GM19035 (cell line): ENCODE data around the gene HAVCR2.
"Not testable (repeated sequence)": the region's sequence is repeated elsewhere in the genome, so short reads cannot be mapped to it uniquely, and the experiment has no call there.

Experiments
- ATAC-seq: cut with Tn5 transposase; IDR thresholded peaks from one replicate; pipeline ENCODE4 v1.9.1; 2021; ENCODE audit not compliant: unreplicated experiment

The HAVCR2 gene

DNA sequence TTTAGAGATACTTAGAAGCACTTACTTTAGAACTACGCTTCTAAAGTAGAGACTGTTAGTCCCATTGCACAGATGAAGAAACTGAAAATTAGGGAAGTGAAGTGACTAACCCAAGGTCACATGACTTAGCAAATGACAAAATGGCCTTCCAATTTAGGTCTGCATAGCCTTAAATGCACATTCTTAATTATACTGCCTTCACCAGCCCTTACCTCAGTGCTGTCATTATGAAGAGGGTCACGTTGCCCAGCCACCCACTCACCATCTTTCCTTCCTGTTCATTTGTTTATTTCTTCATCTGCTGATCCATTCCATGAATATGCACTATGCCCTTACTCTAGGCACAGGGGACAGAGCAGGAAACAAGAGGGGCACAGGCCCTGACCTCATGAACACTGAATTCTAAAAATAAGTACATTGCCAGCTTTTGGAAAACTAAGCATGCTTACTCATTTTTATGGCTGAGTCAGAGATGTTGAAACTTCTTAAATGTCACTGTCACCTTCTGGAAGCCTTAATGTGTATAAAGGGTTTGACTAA lies 8.6 kb downstream of the HAVCR2 start:
- no peak for ATAC-seq

DNA sequence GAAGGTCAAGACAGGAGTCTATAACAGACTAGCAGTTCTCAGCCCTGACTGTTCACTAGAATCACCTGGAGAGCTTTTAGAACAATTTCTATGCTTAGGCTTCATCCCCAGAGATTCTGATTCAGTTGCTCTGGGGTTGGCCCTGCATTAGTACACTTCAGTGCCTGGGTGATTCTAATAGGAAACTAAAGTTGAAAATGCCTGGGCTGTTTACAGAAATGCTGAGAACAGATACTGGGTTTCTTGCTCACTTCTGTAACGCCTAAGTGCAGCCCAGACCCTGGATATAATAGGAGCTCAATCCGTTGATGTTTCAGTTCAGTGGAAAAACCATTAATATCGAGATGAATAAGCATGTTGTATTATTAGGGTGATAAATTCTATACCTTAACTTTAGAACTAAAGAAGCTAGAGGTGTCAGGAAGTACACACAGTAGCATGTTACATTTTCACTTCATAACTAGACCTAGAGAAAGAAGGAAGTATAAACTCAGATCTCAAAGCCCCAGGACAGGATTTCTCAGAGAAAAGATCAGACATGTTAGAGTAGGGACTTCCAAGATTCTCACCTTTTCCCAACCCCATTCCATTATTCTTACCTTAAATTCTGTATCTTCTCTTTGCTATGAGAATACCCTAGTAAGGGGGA lies 20.4 kb downstream of the HAVCR2 start:
- peak; percentile 70 for ATAC-seq

DNA sequence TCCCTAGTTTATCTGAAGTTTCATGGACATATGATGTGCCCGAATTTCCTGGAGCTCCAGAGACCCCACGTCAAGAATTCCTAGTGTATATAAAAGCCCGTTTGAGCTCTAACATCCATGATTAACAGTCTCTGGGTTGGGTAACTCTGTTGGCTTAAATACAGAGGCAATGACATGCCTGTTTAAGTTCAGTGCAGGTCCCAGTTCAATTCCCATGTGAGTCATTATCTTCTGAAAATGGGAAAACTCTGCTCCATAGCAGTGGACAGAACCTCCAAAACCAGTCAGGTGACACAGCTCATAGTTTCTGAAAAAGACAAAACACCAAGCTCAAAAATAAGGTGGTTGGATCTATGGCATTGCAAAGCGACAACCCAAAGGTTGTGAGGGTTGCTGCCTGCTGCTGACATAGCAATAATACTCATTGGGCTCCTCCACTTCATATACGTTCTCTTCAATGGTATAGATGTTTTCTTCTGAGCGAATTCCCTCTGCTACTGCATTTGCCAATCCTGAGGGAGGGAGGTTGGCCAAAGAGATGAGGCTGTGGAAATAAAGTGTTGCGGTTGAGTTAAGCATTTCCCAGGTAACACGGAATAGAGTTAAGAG lies 22.0 kb downstream of the HAVCR2 start:
- no peak for ATAC-seq

- ATAC-seq, result no peak
Measured at GRCh38 chr5:157085930-157086329, 22.9 kb downstream of the HAVCR2 start.

GRCh38 chr5:157080286-157080685 lies 28.6 kb downstream of the HAVCR2 start:
- ATAC-seq, result no peak

DNA sequence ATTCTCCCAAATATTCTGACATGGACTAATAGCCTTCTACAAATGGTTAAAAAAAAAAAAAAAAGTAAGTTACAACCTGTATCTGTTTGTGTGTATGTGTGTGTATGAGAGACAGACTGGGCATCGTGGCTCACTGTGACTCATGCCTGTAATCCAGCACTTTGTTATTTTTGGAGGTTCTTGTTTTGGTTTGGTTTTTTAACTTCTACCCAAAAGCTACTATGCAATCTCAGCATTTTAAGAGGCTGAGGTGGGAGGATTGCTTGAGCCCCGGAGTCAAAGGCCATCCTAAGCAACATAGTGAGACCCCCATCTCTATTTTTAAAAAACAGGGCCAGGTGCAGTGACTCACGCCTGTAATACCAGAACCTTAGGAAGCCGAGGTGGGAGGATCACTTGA lies 32.3 kb downstream of the HAVCR2 start:
- no peak for ATAC-seq

- ATAC-seq, result no peak
Measured at GRCh38 chr5:157072508-157072907, 36.3 kb downstream of the HAVCR2 start.

DNA sequence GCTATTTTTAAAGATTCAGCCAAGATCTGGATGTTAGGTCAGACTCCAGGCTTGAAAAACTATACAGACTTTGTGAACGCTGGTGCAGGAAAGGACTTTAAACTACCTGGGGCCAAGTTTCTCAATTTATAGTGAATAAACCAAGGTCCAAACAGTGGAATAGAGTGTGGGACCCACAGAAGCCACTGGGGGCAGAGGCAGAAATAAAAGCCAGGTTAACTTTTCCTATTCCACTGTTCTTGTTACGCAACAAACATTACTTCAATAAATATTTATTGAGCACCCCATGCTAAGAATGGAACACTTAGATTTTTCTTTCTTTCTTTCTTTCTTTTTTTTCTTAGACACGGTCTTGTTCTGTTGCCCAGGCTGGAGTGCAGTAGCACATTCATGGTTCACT lies 38.9 kb downstream of the HAVCR2 start:
- ATAC-seq, result no peak

DNA sequence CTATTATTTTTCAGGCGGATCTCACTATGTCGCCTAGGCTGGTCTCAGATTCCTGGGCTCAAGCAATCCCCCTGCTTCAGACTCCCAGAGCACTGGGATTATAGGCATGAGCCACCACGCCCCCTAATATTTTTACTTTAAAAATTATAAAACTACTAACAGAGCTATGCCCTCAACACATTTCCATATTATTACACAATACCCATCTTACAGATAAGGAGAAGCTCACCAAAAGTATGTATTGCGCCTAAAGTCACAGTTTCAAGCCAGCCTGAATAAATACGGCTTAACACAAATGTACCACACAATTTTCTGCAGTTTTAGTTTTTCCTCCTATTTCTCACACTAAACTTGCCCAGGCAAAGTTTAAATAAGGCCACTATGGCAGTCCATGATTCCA lies 40.1 kb downstream of the HAVCR2 start:
- no peak for ATAC-seq

DNA sequence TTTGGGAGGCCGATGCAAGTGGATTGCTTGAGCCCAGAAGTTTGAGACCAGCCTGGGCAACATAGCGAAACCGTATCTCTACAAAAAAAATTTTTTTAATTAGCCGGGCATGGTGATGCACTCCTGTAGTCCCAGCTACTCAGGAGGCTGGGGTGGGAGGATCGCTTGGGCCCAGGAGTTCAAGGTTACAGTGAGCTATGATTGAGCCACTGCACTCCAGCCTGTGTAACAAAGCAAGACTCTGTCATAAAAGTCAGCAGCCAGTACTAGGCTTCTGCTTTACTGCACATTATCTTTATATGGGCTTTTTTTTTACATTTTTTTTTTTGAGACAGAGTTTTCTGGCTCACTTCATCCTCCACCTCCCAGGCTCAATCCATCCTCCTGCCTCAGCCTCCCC lies 40.5 kb downstream of the HAVCR2 start:
- ATAC-seq, result no peak

DNA sequence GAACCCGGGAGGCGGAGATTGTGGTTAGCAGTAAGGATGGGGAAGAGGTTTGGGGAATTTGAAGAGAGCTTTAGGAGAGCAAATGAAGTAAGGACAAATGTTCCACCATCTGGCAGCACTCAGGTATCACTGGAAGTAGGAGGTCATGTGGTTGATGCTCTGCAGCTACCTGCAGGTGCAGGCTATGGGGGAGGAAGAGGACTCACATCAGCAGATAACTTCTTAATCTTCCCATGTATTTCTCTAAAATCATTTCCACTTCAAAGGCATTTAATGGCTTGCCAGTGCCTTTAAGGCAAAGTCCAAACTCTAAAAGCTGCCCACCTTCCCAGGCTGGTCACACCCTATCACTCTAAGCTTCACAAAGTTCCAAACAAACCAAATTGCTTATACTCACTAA lies 41.8 kb downstream of the HAVCR2 start:
- no peak for ATAC-seq

DNA sequence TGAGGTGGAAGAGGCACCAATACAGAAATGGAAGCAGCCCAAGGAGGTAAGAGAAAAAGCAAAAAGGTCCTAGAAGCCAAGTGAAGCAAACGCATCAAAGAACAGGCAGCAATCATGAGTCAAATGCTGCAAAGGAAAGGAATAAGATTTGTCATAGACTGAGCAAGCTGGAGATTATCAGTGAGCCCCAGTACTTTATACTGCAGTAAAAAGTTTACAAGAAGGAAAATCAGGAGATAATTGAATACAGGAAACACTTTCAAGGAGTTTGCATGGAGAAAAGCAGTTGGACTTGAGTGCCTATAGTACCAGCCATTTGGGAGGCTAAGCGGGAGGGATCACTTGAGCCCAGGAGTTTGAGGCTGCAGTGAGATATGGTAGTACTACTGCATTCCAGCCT lies 42.8 kb downstream of the HAVCR2 start:
- no peak for ATAC-seq

- no peak for ATAC-seq
Measured at GRCh38 chr5:157063776-157064430, 44.9 kb downstream of the HAVCR2 start.

DNA sequence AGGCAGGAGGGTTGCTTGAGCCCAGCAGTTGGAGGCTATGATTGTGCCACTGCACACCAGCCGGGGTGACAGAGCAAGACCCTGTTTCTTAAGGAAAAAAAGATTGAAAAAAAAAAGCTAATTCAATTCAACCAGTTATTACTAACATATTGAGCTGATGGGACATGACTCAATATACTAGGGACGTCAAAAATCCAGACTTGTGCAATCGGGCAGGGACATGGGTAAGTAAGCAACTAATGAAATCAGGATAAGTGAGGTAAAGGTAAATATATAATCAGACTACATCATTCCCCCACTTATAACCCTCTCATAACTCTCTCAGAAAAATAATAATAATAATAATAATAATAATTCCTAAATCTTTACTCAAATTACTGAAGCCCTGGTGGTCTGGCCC lies 49.0 kb downstream of the HAVCR2 start:
- no peak for ATAC-seq

DNA sequence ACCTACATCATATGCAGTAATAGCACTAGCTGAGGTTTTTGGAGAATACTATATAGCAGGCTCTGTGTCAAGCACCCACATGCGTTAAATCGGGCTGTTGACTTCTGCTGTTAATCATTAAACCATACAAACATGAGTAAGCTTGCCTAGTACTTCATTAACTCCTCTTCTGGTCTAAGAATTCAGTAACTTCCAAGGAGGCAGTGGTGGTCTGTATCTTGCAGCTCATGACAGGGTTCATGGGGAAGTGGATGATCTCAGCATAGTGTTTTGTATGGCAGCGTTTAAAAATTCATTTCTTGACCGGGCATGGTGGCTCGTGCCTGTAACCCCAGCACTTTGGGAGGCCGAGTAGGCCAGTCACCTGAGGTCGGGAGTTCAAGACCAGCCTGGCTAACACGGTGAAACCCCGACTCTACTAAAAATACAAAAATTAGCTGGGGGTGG lies 49.7 kb downstream of the HAVCR2 start, which contains the start of gene HAVCR1:
HAVCR1 (minus strand) TSS at position 24 of the 447 bp plus-strand sequence. CDS start 1,173 bp downstream, outside the sequence.
- ATAC-seq, result no peak

DNA sequence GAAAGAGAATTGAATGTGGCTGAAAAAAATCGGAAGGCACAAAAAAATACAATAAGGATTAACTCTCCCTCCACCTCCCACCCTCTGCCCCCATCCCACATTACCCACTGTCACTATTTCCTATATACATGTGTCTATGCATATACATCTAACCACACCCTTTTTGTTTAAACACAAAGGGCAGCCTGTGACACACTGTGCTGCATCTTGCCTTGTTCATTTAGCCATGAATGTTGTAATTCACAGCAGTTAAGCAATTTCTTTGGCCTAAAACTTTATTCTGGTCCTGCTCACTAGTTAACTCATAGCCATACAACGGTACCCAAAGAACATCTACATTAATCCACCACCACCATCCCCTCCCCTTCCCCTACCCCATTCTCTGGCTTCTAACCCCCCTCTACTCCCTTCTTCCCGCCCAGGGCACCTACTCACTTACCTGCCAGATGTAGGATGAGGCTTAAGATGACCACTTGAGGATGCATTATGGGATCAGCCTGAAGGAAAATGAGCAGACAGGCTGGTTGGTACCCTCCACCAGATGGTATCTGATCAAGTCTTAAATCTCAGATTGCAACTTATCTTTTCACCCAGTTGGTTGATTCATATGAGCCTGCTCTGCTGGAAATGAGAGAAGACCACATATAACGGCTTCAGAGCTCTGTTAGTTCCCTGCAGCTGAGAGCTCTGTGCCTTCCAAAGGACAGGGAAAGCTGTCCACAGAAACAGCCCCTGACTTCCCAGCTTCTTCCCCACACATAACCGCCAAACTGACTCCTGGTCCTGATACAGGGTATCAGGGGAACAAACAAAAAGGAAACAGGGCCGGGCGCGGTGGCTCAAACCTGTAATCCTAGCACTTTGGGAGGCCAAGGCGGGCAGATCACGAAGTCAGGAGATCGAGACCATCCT lies 51.1 kb downstream of the HAVCR2 start:
- no peak for ATAC-seq

DNA sequence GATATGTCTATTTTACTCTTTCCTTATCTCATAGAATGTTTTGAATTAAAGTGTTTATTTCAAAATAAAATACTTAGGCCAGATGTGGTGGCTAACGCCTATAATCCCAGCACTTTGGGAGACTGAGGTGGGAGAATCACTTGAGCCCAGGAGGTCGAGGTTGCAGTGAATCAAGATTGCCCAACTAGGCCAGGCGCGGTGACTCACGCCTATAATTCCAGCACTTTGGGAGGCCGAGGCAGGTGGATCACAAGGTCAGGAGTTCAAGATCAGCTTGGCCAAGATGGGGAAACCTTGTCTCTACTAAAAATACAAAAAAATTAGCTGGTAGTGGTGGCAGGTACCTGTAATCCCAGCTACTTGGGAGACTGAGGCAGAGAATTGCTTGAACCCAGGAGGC lies 52.0 kb downstream of the HAVCR2 start:
- not testable (repeated sequence) for ATAC-seq

DNA sequence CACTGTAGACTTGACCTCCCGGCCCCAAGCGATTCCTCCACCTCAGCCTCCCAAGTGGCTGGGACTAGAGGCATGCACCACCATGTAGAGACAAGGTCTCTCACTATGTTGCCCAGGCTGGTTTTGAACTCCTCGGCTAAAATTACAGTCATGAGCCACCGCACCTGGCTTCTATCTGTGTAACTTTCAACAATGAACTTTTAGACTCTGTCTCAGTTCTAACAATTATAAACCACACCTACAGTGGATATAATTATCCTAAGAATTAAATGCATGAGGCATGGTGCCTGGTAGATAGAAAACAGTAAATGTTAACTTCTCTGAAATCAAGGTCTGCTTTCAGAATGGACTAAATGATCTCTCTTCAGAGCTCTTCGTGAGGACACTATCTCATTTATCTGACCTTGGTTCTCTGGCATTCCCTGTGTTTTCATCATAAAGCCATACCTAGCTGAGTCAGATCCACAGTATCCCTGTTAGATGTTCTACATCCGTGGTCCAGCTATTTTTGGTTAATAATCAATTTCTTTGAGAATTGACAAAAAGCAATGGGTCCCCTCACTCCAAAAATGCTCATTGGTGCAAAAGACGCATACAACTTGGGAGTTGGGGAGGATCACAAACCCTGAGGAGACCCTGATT lies 57.1 kb downstream of the HAVCR2 start:
- no peak for ATAC-seq

- ATAC-seq, result no peak
Measured at GRCh38 chr5:157050050-157050449, 58.8 kb downstream of the HAVCR2 start.

- ATAC-seq, result no peak
Measured at GRCh38 chr5:157049605-157050004, 59.2 kb downstream of the HAVCR2 start.
